HG03045 (cell line): ENCODE results near the gene LIPA.
"Not testable (repeated sequence)": the region's sequence is repeated elsewhere in the genome, so short reads cannot be mapped to it uniquely, and the experiment has no call there.

Experiments
- ATAC-seq: cut with Tn5 transposase; IDR thresholded peaks from one replicate; pipeline ENCODE4 v1.9.1; 2021; ENCODE audit warnings: mild to moderate bottlenecking, moderate library complexity; ENCODE audit not compliant: unreplicated experiment

The LIPA gene

GRCh38 chr10:89171263-89171872, 80.2 kb downstream of the LIPA start:
- ATAC-seq: no peak

GRCh38 chr10:89168354-89168900, 83.1 kb downstream of the LIPA start:
- ATAC-seq: not testable (repeated sequence)

- no peak for ATAC-seq
These were observed 83.7 kb downstream of the LIPA start for GRCh38 chr10:89167915-89168314.

- no peak for ATAC-seq
These were observed 85.7 kb downstream of the LIPA start for GRCh38 chr10:89165923-89166322.

GRCh38 chr10:89164920-89165319, 86.7 kb downstream of the LIPA start:
- ATAC-seq: no peak

- peak; percentile 18 for ATAC-seq
These were observed 87.5 kb downstream of the LIPA start for GRCh38 chr10:89164080-89164479.
